ENCODE results near the gene R3HDM4.

The R3HDM4 gene

DNA sequence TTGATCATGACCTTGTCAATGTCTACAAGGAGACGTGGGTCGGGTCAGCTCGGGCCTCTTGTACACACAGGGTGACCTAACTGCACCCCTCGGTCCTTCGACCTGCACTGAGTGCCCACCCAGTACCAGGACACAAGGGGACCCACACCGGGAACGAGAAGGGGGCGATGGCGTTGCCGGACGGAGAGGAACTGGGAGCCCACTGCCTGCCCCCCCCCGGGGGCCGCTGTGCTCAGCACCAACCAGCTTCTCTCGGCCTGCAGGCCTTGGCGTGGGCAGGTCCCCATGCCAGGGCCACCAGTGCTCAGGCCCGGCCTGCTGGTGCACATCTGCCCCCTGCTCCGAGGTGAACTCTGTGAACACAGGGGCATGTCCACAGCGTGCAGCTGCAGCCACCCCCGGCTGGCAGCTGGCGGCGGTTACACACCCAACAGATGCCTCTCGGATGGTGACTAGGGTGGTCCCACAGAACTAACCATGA is 39.4 kb downstream of the R3HDM4 start:
- TF ChIP-seq GATA3 (IDR thresholded peaks at IDR 0.05; ENCODE audit: low read depth, low read length) (no peak), GATA2 (IDR thresholded peaks at IDR 0.05; ENCODE audit: low read depth, low read length) (no peak)

- TF ChIP-seq GATA2 (IDR thresholded peaks at IDR 0.05; ENCODE audit: low read depth, low read length) (no peak), GATA3 (IDR thresholded peaks at IDR 0.05; ENCODE audit: low read depth, low read length) (no peak)
These were observed 39.9 kb downstream of the R3HDM4 start for GRCh38 chr19:873084-873483.

- no peak for TF ChIP-seq GATA3 (IDR thresholded peaks at IDR 0.05; ENCODE audit: low read depth, low read length)
- no peak for TF ChIP-seq GATA2 (IDR thresholded peaks at IDR 0.05; ENCODE audit: low read depth, low read length)
These were observed 40.6 kb downstream of the R3HDM4 start for GRCh38 chr19:872266-872951.

GRCh38 chr19:871446-872265 is 41.4 kb downstream of the R3HDM4 start:
- TF ChIP-seq GATA3 (IDR thresholded peaks at IDR 0.05; ENCODE audit: low read depth, low read length) (no peak), GATA2 (IDR thresholded peaks at IDR 0.05; ENCODE audit: low read depth, low read length) (no peak)

DNA sequence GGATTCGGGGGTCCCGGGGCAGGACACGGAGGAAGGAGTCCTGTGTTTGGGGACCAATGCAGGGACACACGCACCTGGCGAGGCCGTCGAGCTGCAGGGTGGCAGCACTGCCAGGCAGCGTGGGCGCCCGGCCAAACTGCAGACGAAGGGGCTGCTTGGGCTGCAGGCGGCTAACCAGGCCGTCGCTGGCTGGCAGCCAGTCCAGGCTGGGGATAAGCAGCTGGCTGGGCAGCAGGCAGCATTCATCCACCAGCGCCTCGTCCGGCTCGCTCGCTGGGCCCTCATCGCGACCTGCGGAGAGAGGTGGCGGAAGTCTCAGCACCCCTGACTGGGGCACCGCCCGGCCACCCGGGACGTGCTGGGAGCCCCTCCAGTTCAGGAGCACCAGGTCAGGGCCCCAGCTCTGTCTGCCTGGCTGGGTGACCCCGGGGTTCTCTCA is 42.0 kb downstream of the R3HDM4 start:
- TF ChIP-seq GATA3 (IDR thresholded peaks at IDR 0.05; ENCODE audit: low read depth, low read length): no peak
- no peak for TF ChIP-seq GATA2 (IDR thresholded peaks at IDR 0.05; ENCODE audit: low read depth, low read length)

- TF ChIP-seq GATA2 (IDR thresholded peaks at IDR 0.05; ENCODE audit: low read depth, low read length) (no peak), GATA3 (IDR thresholded peaks at IDR 0.05; ENCODE audit: low read depth, low read length) (no peak)
These were observed 42.7 kb downstream of the R3HDM4 start for GRCh38 chr19:870314-870713.

DNA sequence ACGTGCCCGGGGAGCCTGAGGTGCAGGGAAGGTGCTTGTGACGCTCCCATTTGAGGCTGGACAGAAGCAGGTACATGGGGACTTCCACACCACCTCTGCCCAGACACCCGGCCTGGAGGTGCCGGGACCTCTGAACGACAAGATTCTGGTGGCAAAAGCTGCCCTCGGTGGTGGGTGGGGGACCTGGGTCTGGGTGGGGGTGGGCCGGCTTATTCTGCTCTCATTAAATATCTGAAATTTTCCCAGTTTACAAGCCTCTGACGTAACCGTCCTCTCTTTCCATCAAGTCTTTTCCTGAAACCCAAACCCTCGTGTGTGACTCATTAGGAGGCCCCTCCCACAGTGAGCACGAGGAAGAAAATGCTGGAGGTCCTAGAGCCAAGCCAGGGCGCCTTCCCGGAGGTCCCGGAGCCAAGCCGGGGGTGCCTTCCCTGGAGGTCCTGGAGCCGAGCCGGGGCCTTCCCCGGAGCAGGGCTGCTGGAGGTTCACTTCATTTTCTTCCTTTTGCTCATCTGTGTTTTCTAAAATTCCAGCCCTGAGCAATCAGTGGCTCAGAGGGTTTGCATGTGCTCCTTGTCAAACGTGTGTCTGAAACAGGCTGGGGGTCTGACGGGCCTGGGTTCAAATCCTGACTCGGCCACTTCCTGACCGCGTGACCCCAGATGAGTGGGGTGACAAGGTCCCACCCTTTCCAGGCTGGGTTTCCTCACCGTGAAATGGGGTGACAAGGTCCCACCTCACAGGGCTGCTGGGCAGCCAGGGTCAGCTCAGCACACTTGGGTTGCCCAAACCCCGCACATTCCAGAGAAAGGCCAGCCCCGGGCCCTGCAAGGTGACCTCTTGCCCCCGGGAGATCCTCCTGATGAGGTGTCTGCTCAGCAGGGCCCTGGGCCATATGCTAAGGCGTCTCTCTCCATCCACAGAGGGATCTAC is 43.5 kb downstream of the R3HDM4 start:
- TF ChIP-seq GATA2 (IDR thresholded peaks at IDR 0.05; ENCODE audit: low read depth, low read length): no peak
- TF ChIP-seq GATA3 (IDR thresholded peaks at IDR 0.05; ENCODE audit: low read depth, low read length): no peak

GRCh38 chr19:868458-869244 is 44.4 kb downstream of the R3HDM4 start:
- TF ChIP-seq GATA2 (IDR thresholded peaks at IDR 0.05; ENCODE audit: low read depth, low read length) (no peak), GATA3 (IDR thresholded peaks at IDR 0.05; ENCODE audit: low read depth, low read length) (no peak)

GRCh38 chr19:867855-868457 is 45.1 kb downstream of the R3HDM4 start:
- no peak for TF ChIP-seq GATA2 (IDR thresholded peaks at IDR 0.05; ENCODE audit: low read depth, low read length)
- no peak for TF ChIP-seq GATA3 (IDR thresholded peaks at IDR 0.05; ENCODE audit: low read depth, low read length)

DNA sequence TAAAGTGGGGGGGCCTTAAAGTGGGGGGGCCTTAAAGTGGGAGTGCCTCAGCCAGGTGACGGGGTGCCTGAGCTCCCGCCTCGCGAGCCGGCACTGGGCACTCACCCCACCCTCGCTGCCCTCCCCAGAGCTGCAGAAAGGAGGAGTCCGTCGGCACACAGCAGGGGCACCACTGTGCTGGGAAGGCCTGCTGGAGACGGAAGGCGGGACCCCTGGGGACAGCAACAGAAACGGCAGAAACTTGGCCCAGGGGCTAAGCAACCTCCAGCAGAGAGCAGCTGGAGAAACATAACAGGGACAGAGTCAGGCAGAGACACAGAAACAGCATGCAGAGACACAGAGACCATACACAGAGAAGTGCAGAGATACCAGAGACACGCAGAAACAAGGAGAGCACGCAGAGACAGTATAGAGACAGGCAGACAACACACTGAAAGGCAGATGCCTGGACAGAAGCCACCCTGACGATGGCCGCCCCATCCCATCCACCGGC is 45.7 kb downstream of the R3HDM4 start:
- TF ChIP-seq GATA3 (IDR thresholded peaks at IDR 0.05; ENCODE audit: low read depth, low read length) (no peak), GATA2 (IDR thresholded peaks at IDR 0.05; ENCODE audit: low read depth, low read length) (no peak)

GRCh38 chr19:866769-867300 is 46.2 kb downstream of the R3HDM4 start:
- TF ChIP-seq GATA2 (IDR thresholded peaks at IDR 0.05; ENCODE audit: low read depth, low read length) (no peak), GATA3 (IDR thresholded peaks at IDR 0.05; ENCODE audit: low read depth, low read length) (no peak)

DNA sequence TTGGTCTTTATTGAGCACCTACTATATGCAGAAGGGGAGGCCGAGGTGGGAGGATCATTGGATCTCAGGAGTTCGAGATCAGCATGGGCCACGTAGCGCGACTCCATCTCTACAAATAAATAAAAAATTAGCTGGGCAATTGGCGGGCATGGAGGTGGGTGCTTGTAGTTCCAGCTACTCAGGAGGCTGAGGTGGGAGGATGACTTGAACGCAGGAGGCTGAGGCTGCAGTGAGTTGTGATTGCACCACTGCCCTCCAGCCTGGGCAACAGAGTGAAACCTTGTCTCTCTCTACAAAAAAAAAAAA is 49.8 kb downstream of the R3HDM4 start:
- TF ChIP-seq GATA3 (IDR thresholded peaks at IDR 0.05; ENCODE audit: low read depth, low read length) (no peak), GATA2 (IDR thresholded peaks at IDR 0.05; ENCODE audit: low read depth, low read length) (no peak)

All from SH-SY5Y (cell line).